K562 (cell line): Measurements from ENCODE around the gene C4orf51. TPM values are rescaled to one million over a fixed set of nuclear protein-coding genes. Genes with fewer than 3 reads are reported as not detected.
A peak's percentile ranks its signal among the peaks of the same experiment; 100 is the strongest.

ENCODE experiments used
- ETS2 ChIP-seq: IDR thresholded peaks from 2 replicates; pipeline ENCODE4 v1.6.1; 2016; ENCODE audit warnings: borderline replicate concordance, missing genetic modification characterization, mild to moderate bottlenecking, moderate library complexity, missing compliant biosample characterization; ENCODE audit not compliant: poor library complexity, severe bottlenecking
- HMGN3 ChIP-seq: IDR thresholded peaks from 2 replicates; pipeline ENCODE4 v1.6.1; 2011; ENCODE audit warnings: borderline replicate concordance, low read depth, mild to moderate bottlenecking, mixed read lengths, low read length; ENCODE audit not compliant: insufficient read length; ENCODE audit errors: extremely low read depth
- LCOR ChIP-seq: sonication (generic); formaldehyde crosslinking; IDR thresholded peaks from 2 replicates; pipeline ENCODE4 v1.8.0; 2022; ENCODE audit warnings: mild to moderate bottlenecking, missing genetic modification reagents
- MEF2A ChIP-seq: IDR thresholded peaks from 2 replicates; pipeline ENCODE4 v1.6.1; 2011; ENCODE audit warnings: low read depth, mild to moderate bottlenecking, low read length, moderate library complexity; ENCODE audit not compliant: control insufficient read depth
- PATZ1 ChIP-seq: fragments of 250-450 bp; sonication (Bioruptor Pico); IDR thresholded peaks from 2 replicates; pipeline ENCODE4 v1.5.0; 2020; ENCODE audit warnings: mild to moderate bottlenecking, borderline replicate concordance
- PHF20 ChIP-seq: fragments of 450-650 bp; IDR thresholded peaks from 2 replicates; pipeline ENCODE4 v1.6.1; 2018; ENCODE audit not compliant: partially characterized antibody
- STAT5B ChIP-seq: fragments of 250-450 bp; sonication (Bioruptor Pico); IDR thresholded peaks from 2 replicates; pipeline ENCODE4 v1.8.0; 2021; ENCODE audit warnings: mild to moderate bottlenecking, inconsistent platforms
- ZNF274 ChIP-seq: IDR thresholded peaks from 2 replicates; pipeline ENCODE4 v1.6.1; 2011; ENCODE audit warnings: low read depth, mild to moderate bottlenecking, low read length, moderate library complexity, borderline replicate concordance
- ZNF311 ChIP-seq: fragments of 250-450 bp; sonication (Bioruptor Pico); IDR thresholded peaks from 2 replicates; pipeline ENCODE4 v1.4.0; 2020; ENCODE audit warnings: mild to moderate bottlenecking, moderate library complexity
- ZNF512 ChIP-seq: IDR thresholded peaks from 2 replicates; pipeline ENCODE4 v1.6.1; 2016; ENCODE audit warnings: missing genetic modification characterization, missing compliant biosample characterization
- polyA plus RNA-seq, 8 experiments: library from polyadenylated mRNA; depleted of rRNA in 4 of 8; stranded (reverse) in 5 of 8; unstranded in 3 of 8; fragments of >200 nt; fragmentation: Nextera tagmentation in 2 of 8; fragmentation: Illumina TruSeq in 1 of 8; extraction: Ambion mirVana in 2 of 8; extraction: Trizol in 1 of 8; gene quantifications; 2 replicates each; pipeline versions ENCODE4 v1.2.1 to v1.2.3, GENCODE V29; 2011 to 2014; ENCODE audit warnings: inconsistent platforms in 1 of 8, missing spikeins in 1 of 8
- total RNA-seq, 7 experiments: library from RNA; depleted of rRNA in 6 of 7; stranded (reverse); fragments of >200 nt in 6 of 7; fragmentation: Illumina TruSeq in 2 of 7; extraction: Trizol in 2 of 7; gene quantifications; 2 replicates each; pipeline versions ENCODE4 v1.2.1 to v1.2.3, GENCODE V29; 2011 to 2021; ENCODE audit warnings: low replicate concordance in 1 of 7
- TF ChIP-seq, protein P1 (sequence below): fragments of 250-450 bp; sonication (Bioruptor Pico); IDR thresholded peaks from 2 replicates; pipeline ENCODE4 v1.4.0; 2020; ENCODE audit warnings: borderline replicate concordance
- TF ChIP-seq, protein P2 (sequence below): fragments of 450-650 bp; formaldehyde crosslinking; IDR thresholded peaks from 2 replicates; pipeline ENCODE4 v1.4.0; 2020; ENCODE audit warnings: mild to moderate bottlenecking, mixed read lengths
- TF ChIP-seq, protein P3 (sequence below): sonication (generic); formaldehyde crosslinking; IDR thresholded peaks from 2 replicates; pipeline ENCODE4 v1.9.0; 2022; ENCODE audit warnings: mild to moderate bottlenecking, missing genetic modification reagents
- TF ChIP-seq, protein P4 (sequence below): sonication (generic); formaldehyde crosslinking; IDR thresholded peaks from 2 replicates; pipeline ENCODE4 v1.8.0; 2023; ENCODE audit warnings: mild to moderate bottlenecking, missing genetic modification reagents

Gene C4orf51
- total and polyA plus RNA-seq, 9 of the 15 experiments (the other 6 are each of a cell fraction or from before 2014, with no cell fraction given): not detected

GRCh38 chr4:145732895-145733880, 53.2 kb downstream of the C4orf51 start (continued):
- no peak for TF ChIP-seq ZNF512 (tag)
- TF ChIP-seq, protein P1, sequence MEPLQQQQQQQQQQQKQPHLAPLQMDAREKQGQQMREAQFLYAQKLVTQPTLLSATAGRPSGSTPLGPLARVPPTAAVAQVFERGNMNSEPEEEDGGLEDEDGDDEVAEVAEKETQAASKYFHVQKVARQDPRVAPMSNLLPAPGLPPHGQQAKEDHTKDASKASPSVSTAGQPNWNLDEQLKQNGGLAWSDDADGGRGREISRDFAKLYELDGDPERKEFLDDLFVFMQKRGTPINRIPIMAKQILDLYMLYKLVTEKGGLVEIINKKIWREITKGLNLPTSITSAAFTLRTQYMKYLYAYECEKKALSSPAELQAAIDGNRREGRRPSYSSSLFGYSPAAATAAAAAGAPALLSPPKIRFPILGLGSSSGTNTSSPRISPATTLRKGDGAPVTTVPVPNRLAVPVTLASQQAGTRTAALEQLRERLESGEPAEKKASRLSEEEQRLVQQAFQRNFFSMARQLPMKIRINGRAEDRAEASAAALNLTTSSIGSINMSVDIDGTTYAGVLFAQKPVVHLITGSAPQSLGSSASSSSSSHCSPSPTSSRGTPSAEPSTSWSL: no peak
- no peak for TF ChIP-seq LCOR (CRISPR knock-in tag)
- no peak for TF ChIP-seq MEF2A
- TF ChIP-seq, protein P2, sequence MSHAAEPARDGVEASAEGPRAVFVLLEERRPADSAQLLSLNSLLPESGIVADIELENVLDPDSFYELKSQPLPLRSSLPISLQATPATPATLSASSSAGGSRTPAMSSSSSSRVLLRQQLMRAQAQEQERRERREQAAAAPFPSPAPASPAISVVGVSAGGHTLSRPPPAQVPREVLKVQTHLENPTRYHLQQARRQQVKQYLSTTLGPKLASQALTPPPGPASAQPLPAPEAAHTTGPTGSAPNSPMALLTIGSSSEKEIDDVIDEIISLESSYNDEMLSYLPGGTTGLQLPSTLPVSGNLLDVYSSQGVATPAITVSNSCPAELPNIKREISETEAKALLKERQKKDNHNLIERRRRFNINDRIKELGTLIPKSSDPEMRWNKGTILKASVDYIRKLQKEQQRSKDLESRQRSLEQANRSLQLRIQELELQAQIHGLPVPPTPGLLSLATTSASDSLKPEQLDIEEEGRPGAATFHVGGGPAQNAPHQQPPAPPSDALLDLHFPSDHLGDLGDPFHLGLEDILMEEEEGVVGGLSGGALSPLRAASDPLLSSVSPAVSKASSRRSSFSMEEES (CRISPR knock-in tag): no peak
- TF ChIP-seq HMGN3: peak; percentile 31
- no peak for TF ChIP-seq PATZ1 (CRISPR knock-in tag)
- TF ChIP-seq ETS2 (tag): no peak
- no peak for TF ChIP-seq PHF20
- no peak for TF ChIP-seq ZNF274
- TF ChIP-seq, protein P3, sequence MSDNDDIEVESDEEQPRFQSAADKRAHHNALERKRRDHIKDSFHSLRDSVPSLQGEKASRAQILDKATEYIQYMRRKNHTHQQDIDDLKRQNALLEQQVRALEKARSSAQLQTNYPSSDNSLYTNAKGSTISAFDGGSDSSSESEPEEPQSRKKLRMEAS: peak; percentile 43; the same call in 1 of the 2 replicates
- TF ChIP-seq, protein P4, sequence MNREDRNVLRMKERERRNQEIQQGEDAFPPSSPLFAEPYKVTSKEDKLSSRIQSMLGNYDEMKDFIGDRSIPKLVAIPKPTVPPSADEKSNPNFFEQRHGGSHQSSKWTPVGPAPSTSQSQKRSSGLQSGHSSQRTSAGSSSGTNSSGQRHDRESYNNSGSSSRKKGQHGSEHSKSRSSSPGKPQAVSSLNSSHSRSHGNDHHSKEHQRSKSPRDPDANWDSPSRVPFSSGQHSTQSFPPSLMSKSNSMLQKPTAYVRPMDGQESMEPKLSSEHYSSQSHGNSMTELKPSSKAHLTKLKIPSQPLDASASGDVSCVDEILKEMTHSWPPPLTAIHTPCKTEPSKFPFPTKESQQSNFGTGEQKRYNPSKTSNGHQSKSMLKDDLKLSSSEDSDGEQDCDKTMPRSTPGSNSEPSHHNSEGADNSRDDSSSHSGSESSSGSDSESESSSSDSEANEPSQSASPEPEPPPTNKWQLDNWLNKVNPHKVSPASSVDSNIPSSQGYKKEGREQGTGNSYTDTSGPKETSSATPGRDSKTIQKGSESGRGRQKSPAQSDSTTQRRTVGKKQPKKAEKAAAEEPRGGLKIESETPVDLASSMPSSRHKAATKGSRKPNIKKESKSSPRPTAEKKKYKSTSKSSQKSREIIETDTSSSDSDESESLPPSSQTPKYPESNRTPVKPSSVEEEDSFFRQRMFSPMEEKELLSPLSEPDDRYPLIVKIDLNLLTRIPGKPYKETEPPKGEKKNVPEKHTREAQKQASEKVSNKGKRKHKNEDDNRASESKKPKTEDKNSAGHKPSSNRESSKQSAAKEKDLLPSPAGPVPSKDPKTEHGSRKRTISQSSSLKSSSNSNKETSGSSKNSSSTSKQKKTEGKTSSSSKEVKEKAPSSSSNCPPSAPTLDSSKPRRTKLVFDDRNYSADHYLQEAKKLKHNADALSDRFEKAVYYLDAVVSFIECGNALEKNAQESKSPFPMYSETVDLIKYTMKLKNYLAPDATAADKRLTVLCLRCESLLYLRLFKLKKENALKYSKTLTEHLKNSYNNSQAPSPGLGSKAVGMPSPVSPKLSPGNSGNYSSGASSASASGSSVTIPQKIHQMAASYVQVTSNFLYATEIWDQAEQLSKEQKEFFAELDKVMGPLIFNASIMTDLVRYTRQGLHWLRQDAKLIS (CRISPR knock-in tag): no peak
- no peak for TF ChIP-seq STAT5B (CRISPR knock-in tag)
- TF ChIP-seq ZNF311 (CRISPR knock-in tag): no peak
